ENCODE data around the gene AIPL1.

Gene AIPL1

GRCh38 chr17:6467567-6467966 is 32.6 kb upstream of the AIPL1 start:
- DNase-seq (ENCODE audit: low read depth), result no peak

- no peak for DNase-seq (ENCODE audit: low read depth)
These were observed 30.5 kb upstream of the AIPL1 start for GRCh38 chr17:6465206-6466003.

- no peak for DNase-seq (ENCODE audit: low read depth)
These were observed 29.6 kb upstream of the AIPL1 start for GRCh38 chr17:6464446-6465041.

GRCh38 chr17:6463616-6464445 is 28.9 kb upstream of the AIPL1 start:
- no peak for DNase-seq (ENCODE audit: low read depth)

GRCh38 chr17:6462692-6463091 is 27.8 kb upstream of the AIPL1 start:
- DNase-seq (ENCODE audit: low read depth), result no peak

GRCh38 chr17:6461792-6462524 is 27.0 kb upstream of the AIPL1 start:
- no peak for DNase-seq (ENCODE audit: low read depth)

- DNase-seq (ENCODE audit: low read depth), result no peak
These were observed 26.3 kb upstream of the AIPL1 start for GRCh38 chr17:6461246-6461645.

- DNase-seq (ENCODE audit: low read depth), result no peak
These were observed 25.7 kb upstream of the AIPL1 start for GRCh38 chr17:6460531-6461161.

GRCh38 chr17:6458460-6458950 is 23.6 kb upstream of the AIPL1 start:
- DNase-seq (ENCODE audit: low read depth), result no peak

- DNase-seq (ENCODE audit: low read depth), result no peak
These were observed 23.0 kb upstream of the AIPL1 start for GRCh38 chr17:6457688-6458459.

GRCh38 chr17:6456914-6457687 is 22.2 kb upstream of the AIPL1 start:
- no peak for DNase-seq (ENCODE audit: low read depth)

GRCh38 chr17:6456321-6456720 is 21.4 kb upstream of the AIPL1 start:
- no peak for DNase-seq (ENCODE audit: low read depth)

GRCh38 chr17:6455321-6455705 is 20.4 kb upstream of the AIPL1 start:
- DNase-seq (ENCODE audit: low read depth), result peak; percentile 31

- no peak for DNase-seq (ENCODE audit: low read depth)
These were observed 19.8 kb upstream of the AIPL1 start for GRCh38 chr17:6454495-6455320.

GRCh38 chr17:6453279-6454024 is 18.5 kb upstream of the AIPL1 start:
- no peak for DNase-seq (ENCODE audit: low read depth)

- DNase-seq (ENCODE audit: low read depth), result no peak
These were observed 17.7 kb upstream of the AIPL1 start for GRCh38 chr17:6452471-6453266.
